GM19467 (cell line): ENCODE results near the gene SCN9A.
"Not testable (repeated sequence)": the region's sequence is repeated elsewhere in the genome, so short reads cannot be mapped to it uniquely, and the experiment has no call there.

Experiments used
- ATAC-seq: cut with Tn5 transposase; IDR thresholded peaks from one replicate; pipeline ENCODE4 v1.9.1; 2021; ENCODE audit warnings: mild to moderate bottlenecking, moderate library complexity; ENCODE audit not compliant: unreplicated experiment

Gene SCN9A

DNA sequence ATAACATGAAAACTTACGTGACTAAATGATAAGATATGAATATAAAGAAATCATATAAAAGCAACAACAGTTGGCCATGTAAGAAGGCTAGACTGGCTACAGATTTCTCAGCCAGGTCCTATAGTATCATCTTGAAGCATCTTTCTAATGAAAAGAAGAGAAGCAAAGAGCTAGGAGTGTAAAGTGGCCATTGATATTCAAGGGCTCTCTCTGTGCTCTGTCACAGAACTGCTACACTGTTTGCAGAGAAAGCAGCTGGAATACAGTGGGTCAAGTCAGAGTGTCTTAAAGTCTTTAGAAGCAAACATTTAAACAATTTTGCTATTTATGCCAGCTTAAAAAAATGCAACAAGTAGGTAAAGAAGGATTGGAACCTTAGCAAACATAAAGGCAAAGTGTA lies 118.8 kb downstream of the SCN9A start:
- no peak for ATAC-seq

DNA sequence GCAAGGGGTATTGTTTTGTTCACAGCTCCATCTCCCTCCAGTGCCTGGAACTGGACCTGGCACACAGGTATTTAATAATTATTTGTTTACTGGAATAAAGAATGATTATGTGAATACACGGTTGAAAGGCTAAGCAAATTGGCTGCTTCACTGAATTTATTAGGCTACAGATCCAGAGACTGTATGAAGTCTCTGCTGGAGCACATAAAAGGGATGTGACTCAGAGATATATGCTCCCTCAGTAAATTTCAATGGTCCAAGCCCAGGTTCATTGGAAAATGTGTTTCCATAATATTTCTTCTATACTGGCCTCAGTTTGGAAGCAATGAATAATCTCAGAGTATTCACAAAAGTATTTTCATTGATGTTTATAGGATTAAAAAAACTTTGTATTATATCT lies 126.4 kb downstream of the SCN9A start:
- no peak for ATAC-seq

DNA sequence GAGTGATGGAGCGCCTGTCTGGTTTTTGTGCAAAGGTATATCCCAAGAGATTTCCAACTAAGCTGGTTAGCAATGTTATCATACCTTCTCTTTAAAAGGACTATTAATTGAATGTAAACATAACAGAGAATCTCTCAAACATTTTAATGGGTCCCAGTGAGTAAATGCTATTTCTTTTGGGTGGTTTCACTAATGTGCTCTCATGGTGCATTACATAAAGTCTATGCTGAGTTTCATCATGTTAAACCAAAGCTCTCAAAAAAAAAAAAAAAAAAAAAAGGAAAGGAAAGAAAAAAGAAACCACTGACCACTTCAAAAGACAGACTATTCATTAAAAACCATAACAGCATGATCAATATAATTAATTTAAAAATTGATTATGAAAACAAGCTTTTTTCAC lies 128.8 kb downstream of the SCN9A start:
- ATAC-seq = no peak

DNA sequence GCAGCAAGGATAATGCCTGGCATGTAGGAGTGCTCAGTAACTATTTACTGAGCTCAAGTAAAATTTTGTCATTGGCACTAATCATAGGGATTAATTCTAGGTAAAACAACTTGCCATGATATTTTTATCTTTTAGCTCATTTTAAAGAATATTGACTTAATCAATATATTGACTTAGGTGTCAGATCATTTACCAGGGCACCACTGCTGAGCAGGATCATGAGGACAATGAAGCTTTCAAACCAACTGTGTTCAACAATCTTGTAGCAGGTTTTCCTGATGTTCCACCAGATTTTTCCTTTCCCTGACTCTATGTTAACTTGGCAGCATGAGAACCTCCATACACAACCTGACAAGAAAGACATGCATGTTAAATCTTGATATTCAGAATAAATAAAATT lies 133.4 kb downstream of the SCN9A start:
- no peak for ATAC-seq

DNA sequence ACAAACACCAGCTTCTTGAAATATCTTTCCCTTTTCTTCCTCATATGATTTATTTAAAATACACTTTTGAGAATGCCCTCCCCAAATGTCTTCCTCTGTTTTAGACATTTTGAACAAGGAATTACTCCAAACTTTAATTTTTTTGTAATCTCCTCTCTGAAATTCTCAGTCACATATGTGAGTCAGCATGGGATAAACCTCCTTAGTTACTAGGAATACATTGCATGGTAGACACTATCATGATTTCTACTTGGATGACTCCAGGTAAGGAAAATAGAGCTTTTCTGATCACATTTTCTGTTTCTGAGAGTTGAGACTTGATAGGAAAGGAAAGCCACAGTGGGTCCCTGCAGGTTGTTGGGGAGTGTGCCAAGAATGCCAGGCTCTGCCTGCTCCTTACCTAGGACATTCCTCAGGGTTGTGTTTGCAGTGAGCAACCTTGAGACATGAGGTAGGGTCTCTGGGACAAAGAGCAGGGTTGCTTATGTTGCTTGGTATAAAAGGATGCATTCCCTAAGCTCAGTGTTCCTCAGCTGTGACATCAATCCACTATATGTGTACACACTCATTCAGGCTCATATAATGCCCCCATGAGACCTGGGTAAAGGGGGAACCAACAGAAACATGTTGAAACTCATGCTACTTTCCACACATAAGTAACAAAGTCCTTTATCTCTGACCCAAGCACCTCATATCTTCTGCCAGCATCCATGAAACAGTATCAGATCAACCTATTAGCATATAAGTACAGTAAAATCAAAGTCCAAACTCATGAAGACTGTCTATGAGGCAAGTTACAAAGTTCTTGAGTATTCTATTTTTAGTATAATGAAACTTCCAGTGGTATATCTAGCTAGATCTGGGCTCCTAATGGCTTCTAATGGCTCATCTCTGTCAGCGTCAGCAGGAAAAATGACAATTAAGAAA lies 135.1 kb downstream of the SCN9A start:
- ATAC-seq = no peak

DNA sequence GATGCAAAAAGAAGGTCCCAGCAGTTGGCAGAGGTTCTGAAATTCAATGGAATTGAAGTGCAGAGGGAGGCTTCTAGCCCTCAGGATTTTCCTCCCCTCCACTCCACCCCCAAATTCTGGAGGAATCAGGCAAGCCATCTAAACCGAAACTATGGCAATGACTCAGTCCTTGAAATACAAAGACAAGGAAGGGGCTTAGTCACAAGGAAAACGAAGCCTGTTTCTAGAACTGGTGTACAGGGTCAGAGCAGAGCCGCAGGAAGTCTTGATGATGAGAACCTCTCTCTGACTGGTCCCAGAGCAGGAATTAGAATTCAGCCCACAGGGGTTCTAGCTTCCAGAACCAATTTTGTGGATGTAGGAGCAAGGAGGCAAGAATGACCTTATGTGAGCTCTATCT lies 136.2 kb downstream of the SCN9A start:
- ATAC-seq = no peak

DNA sequence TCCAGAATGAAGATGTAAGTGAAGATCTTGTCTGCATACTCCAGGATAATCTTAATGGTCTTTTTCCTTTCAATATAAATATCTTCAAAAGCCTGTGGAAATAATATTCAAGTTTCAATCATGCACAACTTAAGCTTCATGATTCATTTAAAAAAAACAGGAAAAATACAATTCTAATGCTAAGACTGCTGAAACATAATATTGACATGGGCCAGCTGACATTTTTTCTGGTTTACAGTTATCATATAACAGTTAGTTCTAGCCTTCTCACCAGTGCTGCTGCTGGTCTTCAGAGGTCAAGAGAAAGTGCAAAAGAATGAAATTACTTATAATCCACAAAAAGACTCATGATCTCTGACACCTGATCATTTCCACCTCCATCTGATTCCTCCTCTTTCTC lies 137.6 kb downstream of the SCN9A start:
- no peak for ATAC-seq

DNA sequence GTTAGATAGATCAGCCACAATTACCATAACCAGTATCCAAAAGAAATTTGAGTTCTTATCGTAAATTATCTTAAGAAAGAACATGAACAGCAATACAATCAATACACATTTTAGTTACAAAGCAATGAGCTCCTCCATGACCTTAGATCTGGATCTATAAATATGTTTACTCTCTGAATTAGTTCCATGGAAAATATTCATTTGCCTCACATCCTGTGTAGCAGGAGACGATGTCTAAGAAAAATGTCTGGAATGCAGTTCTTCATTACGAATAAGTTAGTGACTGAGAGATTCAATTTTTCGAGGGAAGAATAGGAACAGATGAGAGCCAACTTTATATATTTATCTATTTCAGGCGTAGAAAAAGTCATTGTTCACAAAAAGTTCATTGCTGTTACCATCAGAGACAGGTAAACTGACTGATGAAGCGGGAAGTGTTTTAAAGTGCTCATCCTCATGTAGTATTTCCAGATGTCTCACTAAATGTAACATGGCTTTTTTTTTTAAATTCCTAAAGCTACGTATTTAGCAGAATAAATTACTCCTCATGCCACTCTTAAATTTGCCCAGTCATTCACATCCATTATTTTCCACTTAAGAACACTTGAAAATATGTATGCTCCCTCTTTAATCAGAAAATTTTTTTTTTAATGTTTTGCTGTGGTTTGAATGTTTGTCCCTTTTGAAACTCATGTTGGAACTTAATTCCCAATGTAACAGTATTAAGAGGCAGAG lies 141.5 kb downstream of the SCN9A start:
- ATAC-seq = no peak

DNA sequence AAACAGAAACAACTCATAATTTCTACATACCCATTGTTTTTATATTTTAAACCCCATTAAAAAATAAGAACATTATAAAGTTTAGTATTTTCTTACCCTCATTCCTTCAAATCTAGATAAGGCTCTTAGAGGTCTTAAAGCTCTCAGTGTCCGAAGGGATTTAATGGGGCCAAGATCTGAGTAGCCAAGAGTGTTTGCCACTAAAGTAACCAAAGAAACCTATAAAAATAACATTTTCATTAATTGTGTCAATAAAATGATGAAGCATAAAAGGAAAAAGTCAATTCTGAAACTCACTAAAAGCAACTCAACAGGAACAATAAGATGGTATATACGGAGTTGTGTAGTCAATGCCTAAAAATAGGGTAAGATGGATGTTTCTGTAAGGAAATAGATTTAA lies 142.5 kb downstream of the SCN9A start:
- no peak for ATAC-seq

DNA sequence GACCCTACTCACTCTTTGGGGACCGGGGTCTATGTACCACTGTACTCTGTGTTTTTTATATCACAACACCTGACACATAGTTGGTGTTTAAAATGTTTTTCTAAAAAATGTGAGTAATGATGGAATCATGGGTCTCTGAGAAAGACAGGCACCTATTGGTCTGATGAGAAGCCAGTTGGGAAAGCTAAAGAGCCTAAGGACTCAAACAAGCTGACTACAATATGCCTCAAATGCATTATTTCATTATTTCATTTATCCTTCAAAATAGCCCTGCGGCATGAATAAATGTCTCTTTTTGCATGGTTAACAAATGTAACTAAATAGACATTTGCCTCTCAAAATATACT lies 145.0 kb downstream of the SCN9A start:
- no peak for ATAC-seq

DNA sequence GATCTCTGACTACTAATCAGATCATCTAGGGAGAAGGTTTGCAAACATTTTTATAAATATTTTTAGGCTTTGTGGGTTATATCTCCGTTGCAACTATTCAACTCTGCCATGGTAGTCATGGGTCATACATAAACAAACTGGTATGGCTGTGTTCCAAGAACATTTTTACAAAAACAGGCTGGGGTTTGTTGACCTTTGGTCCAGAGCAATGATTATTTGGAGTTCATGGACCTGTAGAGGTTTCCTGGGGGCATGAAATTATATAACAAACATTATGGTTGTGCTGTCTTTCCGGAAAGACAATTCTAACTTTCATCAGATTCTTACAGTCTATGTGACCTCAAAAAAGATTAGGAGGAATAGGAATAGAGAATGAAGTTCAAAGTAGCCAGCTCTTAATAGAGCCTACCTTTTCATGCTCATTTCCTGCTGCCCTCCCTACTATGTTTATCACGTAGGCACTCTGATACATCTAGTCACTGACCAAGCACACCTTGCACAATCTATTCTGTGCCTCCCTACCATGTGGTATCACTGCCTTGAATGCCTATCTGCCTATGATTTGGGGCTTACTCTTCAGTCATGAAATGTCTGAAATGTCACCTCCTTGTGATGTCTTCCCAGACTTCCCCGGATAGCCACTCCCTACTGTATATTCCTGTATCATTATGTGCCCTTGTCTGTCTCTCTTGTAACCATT lies 145.6 kb downstream of the SCN9A start:
- ATAC-seq = no peak

DNA sequence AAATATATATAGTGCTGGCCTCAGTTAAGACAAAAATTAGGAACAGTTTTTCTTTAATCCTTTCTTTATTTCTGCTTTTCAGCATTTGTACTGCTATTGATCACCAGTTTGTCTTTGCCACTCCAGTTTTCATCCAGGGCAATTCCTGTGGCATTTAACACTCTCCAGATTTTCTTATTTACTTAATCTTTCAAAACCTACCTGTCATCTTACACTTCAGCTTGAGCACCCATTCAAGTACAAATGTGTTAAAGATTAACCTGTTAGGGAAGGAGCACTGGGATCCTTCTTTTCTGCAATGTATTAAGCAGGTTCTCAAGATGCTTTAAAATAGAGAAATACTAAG lies 146.1 kb downstream of the SCN9A start:
- no peak for ATAC-seq

DNA sequence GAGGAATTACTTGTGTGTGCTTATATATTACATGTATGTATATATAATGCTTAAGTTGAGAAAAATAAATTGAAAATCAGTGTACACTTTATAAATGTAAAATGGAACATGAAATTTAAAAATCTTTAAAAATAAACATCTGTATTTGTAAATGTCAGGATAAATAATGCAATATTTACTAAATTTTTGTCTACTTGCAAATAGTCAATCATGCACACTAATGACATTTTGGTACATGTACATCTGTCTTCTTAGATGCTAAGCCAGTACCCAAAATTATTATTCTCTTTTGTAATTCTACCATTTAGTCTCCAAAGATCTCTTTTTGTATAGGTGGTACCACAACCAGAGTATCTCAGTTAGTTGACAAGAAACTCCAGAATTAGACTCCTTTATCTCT lies 151.5 kb downstream of the SCN9A start:
- no peak for ATAC-seq

DNA sequence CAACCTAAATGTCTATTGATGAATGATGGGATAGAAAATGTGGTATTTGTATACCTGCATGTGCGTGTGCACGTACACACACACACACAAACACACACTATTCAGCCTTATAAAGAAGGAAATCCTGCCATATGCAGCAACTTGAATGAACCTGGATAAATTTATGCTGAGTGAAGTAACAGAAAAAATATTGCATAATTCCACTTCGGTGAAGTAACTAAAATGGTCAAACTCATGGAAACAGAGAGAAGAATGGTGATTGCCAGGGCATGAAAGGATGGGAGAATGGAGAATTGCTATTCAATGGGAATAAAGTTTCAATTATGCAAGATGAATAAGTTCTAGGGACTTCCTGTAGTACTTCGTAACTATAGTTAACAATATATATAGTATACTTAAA lies 152.4 kb downstream of the SCN9A start:
- ATAC-seq = no peak

DNA sequence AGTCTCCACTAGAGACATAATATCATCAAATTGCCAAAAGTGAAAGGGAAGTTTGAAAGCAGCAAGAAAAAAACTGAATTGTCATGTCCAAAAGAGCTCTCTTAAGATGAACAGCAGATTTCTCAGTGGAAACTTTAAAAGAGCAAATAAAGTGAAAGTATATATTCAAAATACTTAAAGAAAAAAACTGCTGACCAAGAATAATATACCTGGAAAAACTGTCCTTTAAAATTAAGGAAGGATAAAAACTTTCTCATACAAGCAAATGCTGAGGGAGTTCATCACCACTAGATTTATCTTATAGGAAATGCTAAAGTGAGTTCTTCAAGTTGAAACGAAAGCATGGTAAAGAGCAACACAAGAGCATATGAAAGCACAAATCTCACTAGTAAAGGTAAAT lies 164.7 kb downstream of the SCN9A start:
- ATAC-seq = no peak

DNA sequence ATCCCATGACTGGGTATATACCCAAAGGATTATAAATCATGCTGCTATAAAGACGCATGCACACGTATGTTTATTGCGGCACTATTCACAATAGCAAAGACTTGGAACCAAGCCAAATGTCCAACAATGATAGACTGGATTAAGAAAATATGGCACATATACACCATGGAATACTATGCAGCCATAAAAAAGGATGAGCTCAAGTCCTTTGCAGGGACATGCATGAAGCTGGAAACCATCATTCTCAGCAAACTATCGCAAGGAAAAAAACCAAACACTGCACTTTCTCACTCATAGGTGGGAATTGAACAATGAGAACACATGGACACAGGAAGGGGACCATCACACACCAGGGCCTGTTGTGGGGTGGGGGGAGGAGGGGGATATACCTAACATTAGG lies 165.8 kb downstream of the SCN9A start:
- ATAC-seq = not testable (repeated sequence)

DNA sequence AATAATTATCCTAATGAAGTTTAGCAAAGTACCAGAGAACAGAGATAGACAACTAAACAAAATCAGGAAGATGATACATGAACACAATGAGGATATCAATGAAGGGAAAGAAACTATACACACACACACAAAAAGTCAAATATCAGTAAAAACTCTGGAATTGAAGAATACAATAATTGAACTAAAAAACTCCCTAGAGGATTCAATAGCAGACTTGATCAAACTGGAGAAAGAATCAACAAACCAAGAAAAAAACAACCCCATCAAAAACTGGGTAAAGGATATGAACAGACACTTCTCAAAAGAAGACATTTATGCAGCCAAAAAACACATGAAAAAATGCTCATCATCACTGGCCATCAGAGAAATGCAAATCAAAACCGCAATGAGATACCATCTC lies 166.4 kb downstream of the SCN9A start:
- not testable (repeated sequence) for ATAC-seq

DNA sequence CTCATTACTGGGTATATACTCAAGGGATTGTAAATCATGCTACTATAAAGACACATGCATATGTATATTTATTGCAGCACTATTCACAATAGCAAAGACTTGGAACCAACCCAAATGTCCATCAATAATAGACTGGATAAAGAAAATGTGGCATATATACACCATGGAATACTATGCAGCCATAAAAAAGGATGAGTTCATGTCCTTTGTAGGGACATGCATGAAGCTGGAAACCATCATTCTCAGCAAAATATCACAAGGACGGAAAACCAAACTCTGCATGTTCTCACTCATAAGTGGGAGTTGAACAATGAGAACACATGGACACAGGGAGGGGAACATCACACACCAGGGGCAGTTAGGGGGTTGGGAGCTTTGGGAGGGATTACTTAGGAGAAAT lies 169.6 kb downstream of the SCN9A start:
- not testable (repeated sequence) for ATAC-seq

DNA sequence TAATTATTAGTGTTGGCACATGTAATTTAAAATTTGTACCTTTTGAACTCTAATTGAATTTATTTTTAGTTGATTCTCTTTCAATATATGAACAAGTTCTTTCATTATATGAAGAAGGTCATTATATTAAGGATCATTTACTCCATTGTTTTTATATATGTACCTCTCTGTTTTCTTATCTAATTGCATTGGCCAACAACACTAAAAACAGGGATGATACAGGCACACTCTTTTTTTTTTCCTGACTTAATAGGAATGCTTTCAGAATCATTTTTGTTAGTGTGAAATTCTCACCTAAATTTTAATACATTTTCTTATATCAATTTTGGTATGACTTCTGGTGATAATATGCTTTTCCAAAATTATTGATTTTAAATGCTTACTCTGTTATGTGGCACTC lies 173.0 kb downstream of the SCN9A start:
- ATAC-seq = no peak

DNA sequence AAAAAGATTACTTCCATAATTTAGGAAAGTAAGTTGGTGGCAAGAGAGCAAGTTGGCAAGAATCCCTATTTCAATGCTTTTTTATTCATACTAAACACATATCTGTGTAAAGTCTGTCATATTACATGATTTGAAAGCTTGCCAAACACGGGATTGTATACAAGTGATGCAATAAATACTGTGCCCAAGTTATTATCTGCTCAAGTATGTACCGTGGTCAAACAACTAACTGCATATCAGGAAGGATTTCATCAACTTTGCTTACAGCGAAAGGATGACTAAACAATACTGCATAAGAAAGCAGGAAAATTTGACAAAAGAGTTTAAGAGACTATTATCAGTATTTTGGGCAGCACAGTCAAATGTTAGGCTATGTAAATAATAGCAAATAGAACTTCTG lies 178.3 kb downstream of the SCN9A start:
- no peak for ATAC-seq

DNA sequence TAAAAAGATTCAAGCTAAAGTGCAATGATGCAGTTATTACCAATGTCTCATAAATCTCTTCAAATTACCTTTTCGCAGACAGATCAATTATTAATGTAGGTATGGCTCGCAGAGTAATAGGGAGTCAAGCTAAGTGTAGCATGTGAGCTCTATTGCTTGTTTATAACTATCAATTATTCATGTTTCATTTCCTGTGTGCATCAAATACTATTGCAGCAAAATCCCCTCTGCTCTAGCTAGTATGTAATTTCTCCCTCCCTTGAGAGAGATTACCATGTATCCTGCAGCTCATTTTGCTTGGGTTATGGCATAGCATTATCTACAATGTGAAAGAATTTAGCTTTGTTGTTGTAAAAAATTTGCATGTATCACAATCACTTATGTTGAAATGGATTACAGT lies 182.3 kb downstream of the SCN9A start:
- no peak for ATAC-seq

DNA sequence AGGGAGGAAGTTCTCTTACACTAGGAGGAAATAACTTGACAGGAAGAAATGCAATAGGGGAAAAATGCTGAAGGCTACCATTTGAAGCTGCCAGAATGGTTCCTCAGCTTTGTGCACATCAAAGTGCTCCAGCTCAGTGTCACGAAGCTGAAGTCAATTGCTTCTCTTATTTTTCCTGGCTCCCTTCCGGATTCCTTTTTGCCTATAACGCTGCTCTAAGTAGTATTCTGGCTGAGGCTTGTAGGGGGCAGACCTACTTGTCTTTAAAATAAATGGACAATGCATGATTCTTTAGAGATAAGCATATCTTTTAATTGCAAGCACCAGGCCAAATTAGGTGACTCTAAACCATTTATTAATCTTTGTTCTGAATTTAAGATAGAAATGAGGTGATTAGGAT lies 187.7 kb downstream of the SCN9A start:
- ATAC-seq = no peak
